Amygdala (tissue), 56 donors: ENCODE data around the gene ZNF345.

Experiments used
- DNase-seq, 56 donors: peaks; one replicate each; lab custom pipeline; 2025; lab: John Stamatoyannopoulos, UW

ZNF345 gene

GRCh38 chr19:36850559-36851442 lies at the start of gene ZNF345:
Gene ZNF345 (plus strand): TSS chr19:36850876. CDS start chr19:36876831, 25,955 bp downstream.
- DNase-seq: peak; percentile 37 to 94 (median 86)

- no peak for DNase-seq
Measured at GRCh38 chr19:36805364-36805763, 45.3 kb upstream of the ZNF345 start.

- no peak for DNase-seq
Measured at GRCh38 chr19:36807029-36807428, 43.6 kb upstream of the ZNF345 start.

GRCh38 chr19:36819130-36819630 lies 31.5 kb upstream of the ZNF345 start:
- DNase-seq: no peak

- no peak for DNase-seq
Measured at GRCh38 chr19:36821758-36822157, 28.9 kb upstream of the ZNF345 start.

- DNase-seq: no peak
Measured at GRCh38 chr19:36833430-36833829, 17.2 kb upstream of the ZNF345 start.

- DNase-seq: peak in 2 of 56 donors; percentile 18 to 28
Measured at GRCh38 chr19:36837176-36837905, 13.3 kb upstream of the ZNF345 start.

- peak; percentile 46 to 95 (median 85) for DNase-seq
Measured at GRCh38 chr19:36837906-36838783, 12.5 kb upstream of the ZNF345 start, which contains the start of gene ZNF790. Gene ZNF790 (minus strand): TSS chr19:36838387. CDS start chr19:36825619, 12,768 bp downstream.

- DNase-seq: no peak
Measured at GRCh38 chr19:36838784-36839324, 11.8 kb upstream of the ZNF345 start.

- DNase-seq: no peak
Measured at GRCh38 chr19:36847968-36848367, 2.7 kb upstream of the ZNF345 start.

- peak; percentile 27 to 93 (median 84) for DNase-seq
Measured at GRCh38 chr19:36849701-36850558, 746 bp upstream of the ZNF345 start.

- no peak for DNase-seq
Measured at GRCh38 chr19:36851898-36852297, 1.2 kb downstream of the ZNF345 start.

GRCh38 chr19:36876993-36877938 lies 26.6 kb downstream of the ZNF345 start:
- DNase-seq: no peak

GRCh38 chr19:36891768-36892357 lies 41.2 kb downstream of the ZNF345 start:
- no peak for DNase-seq

GRCh38 chr19:36894849-36895383 lies 44.2 kb downstream of the ZNF345 start:
- DNase-seq: no peak

- no peak for DNase-seq
Measured at GRCh38 chr19:36898422-36898821, 47.7 kb downstream of the ZNF345 start.
